Measurements from ENCODE around the gene SHANK1.

The SHANK1 gene

DNA sequence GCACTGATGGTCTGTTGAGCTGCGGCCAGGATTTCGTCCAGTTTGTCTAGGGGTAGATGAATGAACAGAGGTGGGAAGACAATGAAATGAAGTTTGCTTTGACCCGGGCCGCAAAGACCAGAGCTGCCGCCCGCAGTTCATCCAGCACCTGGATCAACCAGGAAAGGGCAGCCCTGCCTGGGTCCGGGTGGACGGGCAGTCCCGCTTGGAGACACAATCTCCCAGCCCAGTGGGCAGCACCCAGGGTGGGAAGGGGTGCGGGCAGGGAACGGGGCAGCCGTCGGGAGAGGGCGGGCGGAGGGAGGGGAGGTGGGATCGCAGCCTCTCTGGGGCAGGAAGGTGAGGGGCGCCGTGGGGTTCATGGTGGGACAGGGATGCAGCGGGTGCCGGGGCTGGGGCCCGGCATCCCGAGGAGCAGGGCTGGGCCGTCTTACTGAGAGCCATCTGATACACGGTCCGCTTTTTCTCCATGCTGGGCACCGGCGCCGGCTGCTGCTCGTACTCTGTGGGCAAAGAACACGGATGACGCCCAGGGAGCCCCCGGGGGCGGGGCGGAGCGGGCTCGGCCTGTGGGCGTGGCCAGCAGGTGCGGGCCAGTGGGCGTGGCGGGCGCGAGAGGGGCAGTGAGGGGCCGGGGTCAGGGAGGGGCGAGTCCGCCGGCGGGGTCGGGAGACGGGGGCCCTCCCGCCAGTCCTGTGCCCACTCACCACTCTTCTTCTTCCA, 33.1 kb downstream of the SHANK1 start:
- no peak for DNase-seq (ENCODE audit: low read depth)

DNA sequence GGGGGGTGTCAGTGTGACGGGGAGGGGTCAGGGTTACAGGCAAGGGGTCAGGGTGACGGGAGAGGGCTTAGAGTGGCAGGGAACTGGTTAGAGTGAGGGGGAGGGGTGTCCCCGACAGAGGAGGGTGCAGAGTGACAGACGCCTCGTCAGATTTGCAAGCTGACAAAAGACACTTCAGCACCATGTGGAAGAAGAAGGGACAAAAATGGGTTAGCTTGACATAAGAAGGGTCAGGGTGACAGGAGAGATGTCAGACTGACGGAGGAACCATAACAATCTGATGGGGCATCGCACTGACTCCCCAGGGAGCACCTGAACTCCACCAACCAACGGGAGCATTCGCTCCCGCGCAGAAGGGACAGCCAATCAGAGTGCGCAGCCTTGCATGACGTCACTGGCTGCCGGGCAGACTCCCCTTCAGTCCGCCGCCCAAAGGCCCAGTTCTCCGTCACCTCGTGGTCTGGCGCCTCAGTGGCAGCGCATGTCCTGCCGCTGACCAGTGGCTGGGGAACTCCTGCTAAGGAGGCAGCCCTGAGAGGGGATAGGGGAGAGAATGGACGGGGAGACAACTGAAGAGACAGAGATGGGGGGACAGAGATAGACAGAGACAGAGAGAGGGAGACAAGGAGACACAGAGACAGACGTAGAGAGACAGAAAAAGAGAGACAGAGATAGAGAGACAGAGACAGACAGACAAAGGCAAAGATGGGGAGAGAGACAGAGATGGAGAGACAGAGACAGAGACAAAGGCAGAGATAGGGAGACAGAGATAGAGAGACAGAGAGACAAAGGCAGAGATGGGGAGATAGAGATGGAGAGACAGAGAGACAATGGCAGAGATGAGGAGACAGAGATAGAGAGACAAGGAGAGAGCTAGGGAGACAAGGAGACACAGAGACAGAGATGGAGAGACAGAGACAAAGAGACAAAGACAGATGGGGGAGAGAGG, 40.2 kb downstream of the SHANK1 start:
- DNase-seq (ENCODE audit: low read depth) = peak; percentile 13

DNA sequence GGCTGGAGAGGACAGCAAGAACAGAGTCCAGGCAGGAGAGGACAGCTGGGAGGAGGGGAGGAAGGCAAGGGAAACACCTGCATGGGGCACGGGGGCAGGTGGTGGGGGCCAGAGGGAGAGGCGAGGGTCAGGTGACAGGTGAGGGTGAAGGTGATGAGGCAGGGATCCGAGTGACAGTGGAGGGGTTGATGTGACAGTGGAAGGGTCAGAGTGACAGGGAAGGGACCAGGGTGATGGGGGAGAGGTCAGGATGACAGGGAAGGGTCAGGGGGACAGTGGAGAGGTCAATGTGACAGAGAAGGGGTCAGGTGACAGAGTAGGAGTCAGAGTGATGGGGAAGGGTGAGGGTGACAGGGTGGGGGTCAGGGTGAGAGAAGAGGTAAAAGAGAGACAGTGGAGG, 41.3 kb downstream of the SHANK1 start:
- no peak for DNase-seq (ENCODE audit: low read depth)

DNA sequence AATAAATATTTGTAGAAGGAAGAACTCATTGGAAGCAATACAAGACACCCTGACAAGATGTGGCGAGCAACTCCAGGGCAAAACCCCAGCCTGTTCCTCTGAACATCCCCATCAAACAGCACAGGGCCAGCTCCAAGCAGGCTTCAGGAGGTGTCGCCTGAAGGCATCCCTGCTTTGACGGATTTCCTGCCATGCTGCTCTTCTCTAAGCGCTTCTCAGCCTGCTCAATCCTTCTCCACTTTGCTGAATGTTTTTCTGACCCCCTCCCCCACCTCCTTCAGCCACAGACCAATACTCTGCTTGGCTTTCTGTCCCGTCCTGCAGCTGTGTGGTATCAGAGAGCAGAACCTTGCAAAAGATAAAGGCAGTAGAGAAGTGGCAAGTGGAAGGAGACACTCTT, 42.0 kb downstream of the SHANK1 start:
- DNase-seq (ENCODE audit: low read depth) = no peak

DNA sequence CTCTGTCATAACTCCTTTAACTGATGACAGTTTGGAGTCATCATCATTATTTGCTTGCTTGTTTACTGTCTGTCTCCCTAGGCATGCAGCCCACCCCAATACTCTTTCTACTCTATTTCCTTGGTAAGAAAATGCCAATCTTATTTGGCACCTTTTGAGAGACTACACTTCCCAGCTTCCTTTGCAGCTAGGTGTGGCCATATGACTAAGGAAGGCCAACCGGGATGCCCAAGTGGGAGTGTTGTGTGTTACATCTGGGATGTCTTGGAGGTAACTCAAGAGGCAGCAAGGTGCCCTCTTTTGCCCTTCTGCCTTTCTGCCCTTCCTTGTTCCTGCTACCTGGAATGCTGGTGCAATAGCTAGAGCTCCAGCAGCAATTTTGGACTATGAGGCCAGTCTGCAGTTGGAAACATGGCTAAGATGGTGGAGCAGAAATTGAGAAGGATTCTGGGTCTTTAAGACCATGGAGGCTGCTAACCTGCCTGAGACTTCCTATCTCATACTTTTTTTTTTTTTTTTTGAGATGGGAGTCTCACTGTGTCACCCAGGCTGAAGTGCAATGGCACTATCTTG, 42.9 kb downstream of the SHANK1 start:
- no peak for DNase-seq (ENCODE audit: low read depth)

DNA sequence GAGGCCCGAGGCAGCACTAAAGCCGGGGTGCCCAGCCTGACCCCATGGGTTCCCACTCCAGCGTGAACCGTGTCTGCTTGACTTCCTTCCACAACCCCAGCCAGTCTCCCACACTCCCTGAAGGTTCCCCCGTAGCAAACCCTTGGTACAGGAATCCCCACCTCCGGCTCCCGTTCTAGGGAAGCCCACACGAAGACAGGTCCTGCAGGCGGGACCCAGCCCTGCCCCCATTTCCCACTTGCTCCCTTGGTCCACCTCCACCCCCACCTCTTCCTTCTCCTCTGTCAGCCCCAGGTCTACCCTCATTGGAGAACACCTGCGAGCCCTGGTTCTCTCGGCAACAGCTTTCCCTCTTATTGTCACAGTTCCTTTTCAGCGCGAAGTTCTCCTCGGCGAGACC, 46.5 kb downstream of the SHANK1 start:
- DNase-seq (ENCODE audit: low read depth) = no peak

DNA sequence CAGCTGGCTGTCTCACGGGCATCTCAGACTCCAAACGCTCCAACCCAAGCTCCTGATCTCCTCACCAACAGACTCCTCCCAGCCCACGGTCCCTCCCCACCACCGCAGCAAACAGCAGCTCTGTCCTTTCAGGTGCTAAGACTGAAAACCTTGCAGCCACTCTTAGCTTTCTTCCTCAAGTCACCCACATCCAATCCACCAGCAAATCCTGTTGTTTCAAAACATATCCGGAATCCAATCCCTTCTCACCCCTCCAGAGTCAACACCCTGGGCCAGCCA, 49.6 kb downstream of the SHANK1 start:
- DNase-seq (ENCODE audit: low read depth) = no peak

DNA sequence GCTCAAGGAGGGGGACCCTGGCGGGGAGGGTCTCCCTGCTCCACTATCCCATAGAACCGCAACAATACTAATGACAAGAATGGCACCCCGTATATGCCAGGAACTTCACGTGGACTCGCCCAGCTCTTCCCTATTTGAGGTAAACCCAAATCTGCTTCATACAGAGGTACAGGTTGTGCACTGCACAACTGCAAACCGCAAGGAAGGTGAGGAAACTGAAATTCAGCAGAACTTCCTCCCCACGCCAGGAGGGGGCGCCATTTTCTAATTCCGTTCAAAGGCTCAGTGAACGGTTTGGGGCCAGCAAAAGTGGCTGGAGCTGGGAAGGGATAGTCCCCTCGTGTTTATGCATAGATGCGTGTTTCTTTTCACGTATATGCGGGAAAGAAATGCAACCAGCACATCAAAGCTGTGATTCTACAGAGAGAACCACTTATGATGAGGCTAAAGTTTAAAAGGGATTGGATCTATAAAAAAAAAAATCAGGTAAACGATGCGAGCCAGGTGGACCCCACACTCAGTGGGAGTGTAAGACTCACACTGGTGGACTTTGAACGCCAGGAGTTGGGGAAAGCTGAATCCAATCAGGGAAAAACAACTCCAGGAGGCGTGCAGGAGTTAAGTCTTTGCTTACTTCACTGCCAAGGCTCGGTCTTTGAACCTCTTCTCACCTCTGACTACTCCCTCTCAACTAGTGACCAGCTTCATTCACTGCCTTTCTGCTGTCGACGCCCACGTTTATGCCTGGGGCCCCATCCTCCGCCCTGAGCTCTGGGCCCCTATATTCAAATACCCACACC, 50.1 kb downstream of the SHANK1 start:
- no peak for DNase-seq (ENCODE audit: low read depth)

DNA sequence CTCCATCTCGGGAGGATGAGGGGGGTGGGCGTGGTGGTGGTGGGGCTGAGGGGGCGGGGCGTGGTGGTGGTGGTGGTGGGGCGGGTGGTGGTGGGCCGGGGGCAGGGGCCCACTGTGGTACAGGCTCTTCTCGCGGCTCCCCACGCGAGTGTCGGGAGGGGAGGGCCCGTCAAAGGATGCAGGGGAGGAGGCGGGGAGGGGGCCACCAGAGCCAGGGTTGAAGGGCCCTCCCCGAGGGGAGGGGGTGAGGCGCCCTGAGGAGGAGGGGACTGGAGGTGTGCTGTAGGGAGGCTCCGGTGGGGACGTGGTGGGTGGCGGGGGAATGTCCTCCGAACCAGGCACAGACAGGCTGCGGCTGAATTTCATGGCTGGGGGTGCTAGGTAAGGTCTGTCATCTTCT, 50.7 kb downstream of the SHANK1 start:
- no peak for DNase-seq (ENCODE audit: low read depth)

DNA sequence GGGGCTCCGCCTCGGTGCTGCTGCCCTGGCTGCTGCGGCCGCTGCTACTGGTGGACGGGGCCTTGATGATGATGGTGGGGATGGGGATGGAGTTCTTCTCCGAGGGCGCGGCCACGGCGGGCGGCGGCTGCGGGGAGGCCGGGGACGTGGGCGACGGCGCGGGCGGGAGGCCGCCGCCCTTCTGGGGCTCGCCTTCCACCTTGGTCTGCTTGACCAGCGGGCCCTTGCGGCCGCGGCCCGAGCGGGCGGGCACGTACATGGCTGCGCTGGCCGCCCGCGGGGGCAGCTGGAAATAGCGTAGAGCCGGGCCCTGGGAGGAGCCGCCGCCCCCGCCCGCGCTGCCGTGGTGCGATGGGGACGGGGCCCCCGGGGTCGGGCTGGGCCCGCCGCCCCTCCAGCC, 51.2 kb downstream of the SHANK1 start:
- DNase-seq (ENCODE audit: low read depth) = no peak

DNA sequence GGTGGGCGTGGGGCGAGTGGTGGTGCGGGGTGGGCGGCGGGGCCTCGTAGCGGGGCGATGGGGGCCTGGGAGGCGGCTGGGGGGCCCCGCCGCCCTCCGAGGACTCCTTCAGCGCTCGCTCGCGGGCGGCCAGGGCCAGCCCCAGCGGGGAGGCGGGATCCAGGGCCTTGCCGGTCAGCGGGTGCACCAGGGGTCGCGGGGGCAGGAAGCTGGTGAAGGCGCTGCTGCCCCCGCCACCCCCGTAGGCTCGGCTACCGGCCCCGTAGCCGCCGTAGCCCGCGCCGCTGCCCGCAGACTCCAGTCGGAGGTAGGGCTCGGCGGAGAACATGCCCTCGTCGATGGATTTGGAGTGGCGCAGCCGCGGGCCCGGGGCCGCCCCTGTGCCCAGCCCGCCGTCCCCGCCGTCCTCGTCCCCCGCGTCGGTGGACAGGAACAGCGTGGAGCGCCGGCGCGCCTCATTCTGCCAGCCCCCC, 51.8 kb downstream of the SHANK1 start:
- DNase-seq (ENCODE audit: low read depth) = no peak

DNA sequence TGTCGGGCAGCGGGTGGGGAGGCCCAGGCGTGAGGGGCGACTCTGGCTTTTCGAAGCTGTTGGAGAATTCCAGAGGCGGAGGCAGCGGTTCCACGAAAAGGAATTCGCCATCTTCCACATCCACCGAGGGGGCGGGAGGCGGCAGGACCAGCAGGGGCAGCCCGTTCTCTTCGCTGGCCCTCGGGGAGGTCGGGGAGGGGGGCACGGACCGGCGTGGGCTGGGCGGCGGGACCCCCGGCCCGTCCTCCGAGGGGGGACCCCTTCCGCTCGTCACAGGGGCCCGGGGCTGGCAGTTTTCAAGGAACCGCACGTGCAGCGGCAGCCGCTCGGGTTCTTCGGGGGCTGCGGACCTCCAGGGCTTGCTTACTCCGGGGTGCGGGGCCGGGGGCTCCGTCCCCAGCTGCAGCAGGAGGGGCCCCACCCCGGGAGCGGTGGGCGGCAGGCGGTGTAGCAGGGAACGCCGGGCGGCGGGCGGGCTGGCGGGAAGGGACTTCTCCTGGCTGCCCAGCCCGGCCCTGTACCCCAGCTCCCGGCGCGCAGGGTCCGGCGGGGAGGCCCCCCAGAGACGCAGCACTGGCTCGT, 52.3 kb downstream of the SHANK1 start:
- no peak for DNase-seq (ENCODE audit: low read depth)

DNA sequence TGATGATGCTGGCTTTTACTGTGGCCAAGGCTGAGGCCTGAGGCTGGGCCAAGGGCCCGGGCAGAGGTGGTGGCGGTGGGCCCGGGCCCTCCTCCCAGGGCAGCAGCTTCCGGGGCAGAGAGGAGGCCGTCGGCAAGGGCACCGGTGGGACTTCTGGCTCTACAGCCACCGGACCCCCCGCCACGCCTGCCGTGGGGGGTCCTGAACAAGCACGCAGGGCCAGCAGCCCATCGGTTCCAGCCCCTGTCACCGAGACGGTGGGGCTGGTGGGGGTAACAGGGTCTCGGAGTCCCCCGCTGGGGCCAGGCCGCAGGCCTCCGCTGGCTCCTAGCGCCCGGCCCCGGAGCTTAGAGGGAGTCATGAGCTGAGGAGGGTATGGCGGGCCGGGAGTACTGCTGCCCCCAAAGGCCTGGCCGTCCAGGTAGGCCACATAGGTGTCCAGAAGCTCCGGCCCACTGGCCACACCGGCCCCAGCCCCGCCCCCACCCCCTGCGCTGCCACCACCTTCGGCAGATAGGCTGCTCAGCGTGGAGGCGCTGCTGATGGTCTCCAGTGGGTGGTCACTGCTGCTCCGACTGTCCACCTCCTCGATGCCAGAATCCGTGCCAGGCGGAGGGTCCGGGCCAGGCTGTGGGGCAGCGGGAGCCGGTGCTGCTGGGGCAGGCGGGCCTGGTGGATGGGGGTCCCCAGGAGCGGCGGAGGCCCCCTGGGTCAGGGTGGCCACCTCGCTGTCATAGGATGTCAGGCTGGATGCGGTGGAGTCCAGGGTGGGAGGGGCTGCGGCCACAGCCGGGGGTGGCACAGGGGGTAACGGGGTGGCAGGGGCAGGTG, 53.0 kb downstream of the SHANK1 start:
- DNase-seq (ENCODE audit: low read depth) = no peak

DNA sequence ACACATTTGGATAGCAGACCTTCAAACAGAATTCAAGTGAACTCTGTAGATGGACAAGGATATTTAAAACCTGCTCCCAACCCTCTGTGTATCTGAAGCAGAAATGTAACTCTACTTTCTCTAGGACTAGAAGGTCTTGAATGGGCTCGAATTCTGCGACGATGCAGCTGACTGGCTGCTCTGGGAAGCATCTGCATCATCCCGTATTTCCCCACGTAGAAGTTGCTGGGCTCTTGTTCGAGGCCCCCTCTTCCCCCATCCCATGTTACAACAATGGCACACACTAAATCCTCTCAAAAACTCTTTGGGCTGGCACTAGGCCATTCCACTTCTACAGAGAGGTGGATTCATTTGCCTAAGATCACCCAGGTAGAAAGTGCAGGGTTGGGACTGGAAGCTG, 55.4 kb downstream of the SHANK1 start:
- DNase-seq (ENCODE audit: low read depth) = no peak

DNA sequence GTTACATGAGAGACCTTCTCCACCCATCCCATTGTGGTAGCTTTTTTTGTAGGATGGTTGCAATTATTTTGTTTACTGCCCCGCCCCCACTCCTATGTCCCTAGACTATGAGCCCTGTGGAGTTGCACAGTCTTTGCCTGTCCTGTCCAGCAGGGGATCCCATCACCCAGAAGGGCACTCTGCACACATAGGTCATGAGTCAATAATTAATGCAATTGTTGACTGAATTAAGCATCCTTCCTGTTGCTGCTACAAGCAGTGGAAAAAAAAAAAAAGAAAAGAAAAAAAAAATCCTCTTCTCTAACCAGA, 56.2 kb downstream of the SHANK1 start:
- no peak for DNase-seq (ENCODE audit: low read depth)

DNA sequence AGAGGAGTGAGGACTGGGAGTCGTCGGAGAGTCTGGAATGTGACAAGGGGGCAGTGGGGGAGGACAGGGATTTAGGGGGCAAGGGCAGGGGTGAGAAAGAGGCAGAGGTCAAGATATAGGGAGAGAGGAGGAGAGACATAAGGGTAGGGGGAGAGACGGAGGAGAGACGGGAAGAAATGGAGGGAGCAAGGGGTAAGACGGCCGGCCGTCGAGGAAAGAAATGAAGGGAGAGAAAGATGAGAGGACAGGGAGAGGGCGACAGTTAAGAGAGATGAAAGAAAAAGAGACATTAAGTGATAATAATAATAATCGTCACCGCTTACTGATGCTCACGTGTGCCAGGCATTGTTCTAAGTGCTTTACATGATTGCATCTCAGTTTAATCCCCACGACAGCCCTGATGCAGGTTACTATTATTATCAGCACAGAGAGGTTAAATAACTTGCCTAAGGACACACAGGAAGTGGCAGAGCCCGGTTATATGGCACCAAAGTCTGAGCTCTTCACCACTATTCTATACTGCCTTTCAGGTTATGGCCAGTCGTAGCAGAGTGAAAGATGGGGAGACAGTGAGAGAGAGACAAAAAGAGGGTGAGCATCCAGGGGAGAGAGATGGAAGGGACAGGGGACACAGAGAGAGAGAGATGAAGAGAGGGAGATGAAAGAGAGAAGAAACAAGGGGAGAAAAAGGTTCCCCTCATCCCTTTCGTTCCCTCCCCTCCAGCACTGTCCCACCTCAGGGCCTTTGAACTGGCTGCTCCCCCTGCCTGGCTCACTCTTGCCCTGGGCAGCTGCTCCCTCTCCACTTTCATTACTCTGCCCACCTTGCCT, 56.7 kb downstream of the SHANK1 start:
- no peak for DNase-seq (ENCODE audit: low read depth)

DNA sequence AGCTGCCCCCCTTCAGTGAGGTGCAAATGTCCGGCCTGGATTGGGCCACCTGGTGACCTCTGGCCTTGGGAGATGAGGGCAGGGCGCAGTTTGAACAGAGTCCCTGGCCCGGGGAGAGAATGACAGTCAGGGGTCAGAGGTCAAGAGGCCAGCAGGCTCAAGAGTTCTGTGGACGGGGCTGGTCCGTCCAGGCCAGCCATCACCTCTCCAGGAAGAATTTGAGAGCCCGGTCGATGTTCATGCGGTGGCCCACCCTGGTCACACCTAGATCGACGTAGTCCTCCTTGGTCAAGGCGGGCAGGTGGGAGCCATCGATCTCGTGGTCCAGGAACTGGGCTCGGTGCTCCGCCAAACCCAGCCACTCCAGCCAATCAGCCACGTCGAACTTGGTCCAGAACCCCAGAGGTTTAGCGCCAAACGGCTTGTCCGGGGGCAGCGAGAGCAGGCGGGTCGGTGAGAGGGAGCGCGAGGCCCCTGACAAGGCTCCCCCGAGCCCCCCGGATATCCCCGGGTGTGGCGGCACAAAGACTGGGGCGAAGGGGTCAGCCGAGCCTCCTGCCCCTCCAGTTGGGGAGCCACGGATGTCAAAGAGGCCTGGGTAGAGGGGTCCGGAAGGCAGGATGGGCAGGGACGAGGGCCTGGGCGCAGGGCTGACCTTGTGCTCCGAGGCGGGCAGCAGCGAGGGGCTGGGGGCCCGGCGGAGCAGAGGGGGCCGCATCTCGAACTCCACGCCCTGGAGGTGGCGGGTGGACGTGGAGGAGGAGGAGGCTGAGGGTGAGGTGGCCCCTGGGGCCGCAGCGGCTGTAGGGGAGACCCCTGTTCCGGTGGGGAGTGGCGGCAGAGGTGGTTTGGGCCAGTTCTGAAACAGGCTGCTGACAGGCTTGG, 57.6 kb downstream of the SHANK1 start:
- DNase-seq (ENCODE audit: low read depth) = no peak

DNA sequence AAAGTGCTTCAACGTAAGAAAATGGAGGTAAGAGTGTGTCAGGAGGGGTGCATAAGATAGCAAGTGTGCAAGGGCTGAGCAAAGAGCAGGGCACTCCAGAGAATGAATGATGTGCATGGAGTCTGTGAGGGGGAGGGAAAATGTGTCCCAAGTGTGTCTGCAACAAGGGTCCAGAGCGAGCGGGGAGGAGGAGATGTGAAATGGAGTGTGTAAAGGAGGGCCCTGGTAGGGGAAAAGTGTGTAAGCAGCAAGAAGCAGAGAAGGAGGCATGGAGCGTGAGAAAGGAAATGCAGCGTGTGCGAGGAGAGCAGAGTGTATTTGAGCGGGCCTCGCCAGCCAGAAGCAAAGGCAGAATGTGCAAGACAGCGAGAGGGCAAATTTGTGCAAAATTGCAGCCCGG, 58.6 kb downstream of the SHANK1 start:
- DNase-seq (ENCODE audit: low read depth) = no peak

DNA sequence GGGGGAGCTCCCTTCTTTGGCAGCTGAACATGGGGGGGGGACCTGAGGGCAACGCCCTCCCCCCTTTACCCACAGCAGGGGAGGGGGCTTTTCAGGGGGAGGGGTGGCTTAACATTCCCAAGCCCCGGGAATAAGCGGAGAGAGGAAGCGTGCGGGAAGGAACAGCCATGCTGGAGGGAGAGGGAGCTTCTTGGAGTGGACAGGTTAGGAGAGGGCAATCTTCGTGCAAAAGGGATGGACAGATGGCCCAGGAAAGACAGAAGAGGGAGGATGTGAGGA, 59.6 kb downstream of the SHANK1 start:
- DNase-seq (ENCODE audit: low read depth) = no peak
